Stimulated activated CD4-positive, alpha-beta T cell treated with anti-CD3 and anti-CD28 coated beads, Interleukin-2, amount 100 ng/mL, for 4 hours (primary cell): ENCODE results near the gene SCFD1.
A peak's percentile ranks its signal among the peaks of the same experiment; 100 is the strongest.
"Not testable (repeated sequence)": the region's sequence is repeated elsewhere in the genome, so short reads cannot be mapped to it uniquely, and the experiment has no call there.

Experiments
- DNase-seq: peaks from one replicate; pipeline ENCODE4 v3.0.0-alpha.2; 2020; ENCODE audit warnings: low read depth

The SCFD1 gene

GRCh38 chr14:30680036-30680435, 57.9 kb downstream of the SCFD1 start:
- DNase-seq: no peak

DNA sequence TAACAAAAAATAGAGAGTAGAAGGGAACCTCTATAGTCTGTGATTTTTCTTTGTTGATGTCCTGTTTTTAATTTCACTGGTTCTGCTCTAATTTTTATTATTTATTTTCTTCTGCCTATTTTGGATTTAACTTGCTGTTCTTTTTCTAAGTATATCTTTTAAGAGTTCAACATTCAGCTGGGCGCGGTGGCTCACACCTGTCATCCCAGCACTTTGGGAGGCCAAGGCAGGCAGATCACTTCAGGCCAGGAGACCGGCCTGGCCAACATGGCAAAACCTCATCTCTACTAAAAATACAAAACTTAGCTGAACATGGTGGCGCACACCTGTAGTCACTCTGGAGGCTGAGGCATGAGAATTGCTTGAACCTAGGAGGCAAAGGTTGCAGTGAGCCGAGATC, 58.7 kb downstream of the SCFD1 start:
- not testable (repeated sequence) for DNase-seq

- no peak for DNase-seq
Measured at GRCh38 chr14:30681752-30682355, 59.7 kb downstream of the SCFD1 start.

GRCh38 chr14:30690487-30691355, 68.6 kb downstream of the SCFD1 start:
- DNase-seq: peak; percentile 2

DNA sequence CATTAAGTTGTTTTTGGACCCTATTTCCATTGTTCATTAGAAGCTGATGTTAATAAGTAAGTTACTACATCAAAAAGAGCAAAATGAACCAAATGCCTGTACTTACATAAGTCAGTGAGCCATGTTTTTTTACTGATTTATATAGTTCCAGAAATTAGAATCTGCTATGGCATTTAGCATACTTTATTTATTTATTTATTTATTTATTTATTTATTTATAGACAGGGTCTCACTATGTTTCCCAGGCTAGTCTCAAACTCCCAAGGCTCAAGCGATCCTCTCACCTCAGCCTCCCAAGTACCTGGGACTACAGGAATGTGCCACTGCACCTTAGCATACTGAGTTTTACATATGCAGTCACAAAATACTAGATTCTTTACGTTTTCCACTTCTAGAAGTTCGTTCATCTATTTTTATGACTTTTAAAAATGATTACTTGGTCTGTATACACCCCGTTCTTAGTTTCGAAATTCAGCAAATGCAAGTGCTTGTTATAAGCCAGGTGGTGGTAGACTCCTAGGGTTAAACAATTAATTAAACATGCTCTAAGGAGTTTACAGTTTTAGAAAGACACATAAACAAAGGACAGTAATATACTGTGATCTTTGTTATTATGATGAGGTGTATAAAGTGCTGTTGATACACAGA, 69.8 kb downstream of the SCFD1 start:
- no peak for DNase-seq

- no peak for DNase-seq
Measured at GRCh38 chr14:30692669-30693068, 70.5 kb downstream of the SCFD1 start.

DNA sequence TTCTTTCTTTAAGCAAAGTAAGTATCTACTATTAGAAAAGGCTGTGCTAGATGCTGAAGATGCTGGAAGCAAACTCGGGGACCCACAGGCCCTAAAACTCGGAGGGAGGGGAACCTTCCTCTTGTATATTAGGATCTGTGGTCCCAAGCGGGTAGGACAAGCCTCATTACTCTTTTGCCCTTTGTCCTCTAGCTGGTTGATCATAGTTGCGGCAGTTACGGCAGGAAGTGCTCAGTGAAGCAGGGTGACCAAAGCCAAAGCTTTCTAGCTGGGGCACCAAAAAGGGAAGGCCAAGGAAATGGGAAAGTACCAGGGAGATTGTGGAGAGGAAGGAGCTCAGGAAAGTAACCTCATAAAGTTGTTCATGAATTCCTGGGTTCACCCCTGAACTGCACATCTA, 76.3 kb downstream of the SCFD1 start:
- DNase-seq: no peak

DNA sequence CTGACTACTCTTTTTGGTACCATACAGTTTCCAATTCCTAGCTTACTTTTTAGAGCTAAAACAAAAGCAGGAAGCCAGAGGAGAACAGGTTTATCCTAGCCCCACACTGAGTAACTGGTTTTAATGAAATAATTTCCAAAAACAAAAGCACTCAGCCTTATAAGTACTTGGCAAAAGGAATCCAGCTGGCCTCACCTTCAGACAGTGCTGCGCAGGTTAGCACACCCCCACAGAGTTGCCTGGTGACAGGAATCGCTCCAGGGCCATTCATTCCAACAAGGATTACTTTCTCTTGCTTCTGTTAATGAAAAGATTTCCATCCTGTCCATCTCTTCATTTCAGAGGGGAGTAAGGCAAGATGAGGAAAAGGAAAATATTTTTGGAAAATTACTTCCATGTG, 84.6 kb downstream of the SCFD1 start:
- no peak for DNase-seq

GRCh38 chr14:30708157-30708556, 86.0 kb downstream of the SCFD1 start:
- no peak for DNase-seq

- DNase-seq: no peak
Measured at GRCh38 chr14:30709201-30709600, 87.1 kb downstream of the SCFD1 start.

- DNase-seq: no peak
Measured at GRCh38 chr14:30710876-30711275, 88.8 kb downstream of the SCFD1 start.

DNA sequence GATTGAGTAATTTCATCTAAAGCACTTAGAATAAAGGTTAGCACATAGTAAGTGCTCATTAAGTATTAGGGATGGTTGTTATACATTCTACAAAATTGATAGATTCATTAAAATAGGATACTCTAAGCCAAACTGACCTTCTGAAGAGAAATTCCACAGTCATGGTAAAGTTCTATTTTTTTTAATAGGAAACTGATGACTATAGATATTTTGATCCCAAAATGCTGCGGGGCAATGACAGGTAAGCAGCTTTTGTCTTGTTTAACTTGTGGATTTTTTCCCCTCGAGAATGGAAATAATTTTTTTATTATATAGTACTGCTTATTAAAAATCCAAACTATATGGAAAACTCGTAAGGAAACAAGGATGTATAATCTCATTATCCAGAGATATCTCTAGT, 97.0 kb downstream of the SCFD1 start:
- DNase-seq: no peak

DNA sequence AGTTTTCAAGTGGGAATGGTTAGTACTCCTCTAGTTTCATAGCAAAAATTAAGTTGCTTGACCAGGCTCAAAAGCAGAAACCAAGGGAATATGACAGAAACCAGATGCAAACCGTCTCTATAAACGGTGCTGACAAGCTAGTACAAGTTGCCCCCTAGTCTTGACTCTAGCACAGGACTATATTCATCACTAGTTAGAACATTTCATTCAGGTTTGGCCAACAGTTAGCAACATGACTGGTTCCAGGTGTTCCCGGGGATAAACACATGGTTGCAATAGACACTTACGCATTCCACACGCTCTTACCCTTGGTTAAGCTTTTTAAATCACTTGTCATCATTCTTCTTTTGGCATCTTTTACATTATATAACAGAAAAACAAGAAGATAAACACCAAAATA, 103.6 kb downstream of the SCFD1 start:
- DNase-seq: no peak

DNA sequence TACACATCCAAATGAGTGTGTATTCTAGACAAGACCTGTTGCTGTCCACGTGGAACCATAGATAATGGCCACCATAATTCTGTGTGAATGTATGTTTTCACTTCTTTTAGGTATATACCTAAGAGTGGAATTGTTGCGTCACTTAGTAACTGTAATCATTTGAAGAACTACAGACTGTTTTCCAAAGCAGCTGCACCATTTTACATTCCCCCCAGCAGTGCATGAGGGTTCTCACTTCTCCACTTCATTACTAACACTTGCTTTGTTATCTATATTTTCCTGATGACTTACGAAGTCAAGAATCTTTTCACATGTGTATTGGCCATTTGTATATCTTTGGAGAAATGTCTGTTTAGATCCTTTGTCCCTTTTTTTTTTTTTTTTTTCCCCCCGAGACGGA, 106.4 kb downstream of the SCFD1 start:
- no peak for DNase-seq

DNA sequence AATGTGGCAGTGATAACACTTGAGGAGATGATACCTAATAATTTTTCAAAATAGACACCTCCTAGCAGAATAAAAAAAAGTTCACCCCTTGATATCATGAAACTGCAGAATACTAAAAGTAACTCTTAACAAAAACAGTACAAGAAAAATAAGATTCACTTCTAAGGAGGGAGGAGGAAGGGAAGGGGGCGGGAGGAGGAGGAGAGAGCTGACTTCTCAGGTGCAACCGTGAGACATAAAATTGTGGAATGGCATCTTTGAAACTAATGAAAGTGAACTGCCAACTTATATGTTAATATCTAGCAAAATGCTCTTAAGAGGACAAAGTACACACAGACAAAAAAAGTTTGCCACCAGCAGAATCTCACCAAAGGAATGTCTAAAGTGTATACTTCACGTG, 115.8 kb downstream of the SCFD1 start:
- DNase-seq: no peak

DNA sequence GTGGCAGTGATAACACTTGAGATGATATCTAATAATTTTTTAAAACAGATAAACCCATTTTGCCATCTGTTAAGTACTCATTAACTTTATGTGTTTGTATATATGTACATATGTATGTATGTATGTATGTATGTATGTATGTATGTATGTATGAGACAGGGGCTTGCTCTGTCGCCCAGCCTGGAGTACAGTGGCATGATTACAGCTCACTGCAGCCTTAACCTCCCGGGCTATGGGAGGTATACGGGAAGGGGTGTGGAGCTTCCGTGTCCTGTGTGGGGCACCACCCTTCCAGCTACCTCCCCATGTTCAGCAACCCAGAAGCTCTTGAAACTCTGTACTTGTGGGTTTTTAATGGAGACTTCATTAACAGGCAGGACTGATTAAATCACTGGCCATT, 116.9 kb downstream of the SCFD1 start:
- DNase-seq: no peak

DNA sequence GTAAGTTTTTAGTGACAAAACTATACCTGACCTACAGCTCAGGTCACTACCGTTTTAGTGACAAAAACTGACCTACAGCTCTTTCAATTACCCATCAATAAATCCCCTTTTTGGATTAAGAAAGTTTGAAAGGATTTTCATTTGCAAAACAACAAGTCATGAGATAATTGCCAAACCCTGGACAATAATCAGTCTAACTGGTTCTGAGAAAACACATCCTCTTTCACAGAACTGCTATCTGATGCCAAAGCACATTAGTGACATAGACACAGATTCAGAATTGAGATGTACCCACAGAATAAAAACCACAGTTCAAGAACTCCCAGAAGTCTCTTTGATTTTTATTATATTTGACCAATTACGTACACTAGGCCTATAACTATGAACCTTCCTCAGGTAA, 126.2 kb downstream of the SCFD1 start:
- no peak for DNase-seq

- DNase-seq: no peak
Measured at GRCh38 chr14:30751646-30752416, 129.7 kb downstream of the SCFD1 start.

DNA sequence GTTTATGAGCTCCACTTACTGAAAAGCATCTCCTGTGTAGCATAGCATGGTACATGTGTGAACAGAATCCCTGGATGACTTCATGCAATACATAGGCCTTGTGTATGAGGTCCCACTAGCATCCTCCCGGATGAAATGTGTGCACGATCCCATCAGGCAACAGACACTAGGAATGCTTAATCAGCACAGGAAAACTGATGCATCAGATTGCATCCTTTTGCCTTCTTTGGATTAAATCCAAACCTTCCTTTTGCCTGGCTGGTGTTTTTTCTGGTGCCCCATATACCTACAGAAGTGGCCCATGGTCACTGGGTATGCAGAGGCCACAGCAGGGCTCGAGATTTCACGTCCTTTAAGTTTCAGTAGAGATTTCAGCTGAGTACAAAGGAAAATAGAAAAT, 131.3 kb downstream of the SCFD1 start:
- DNase-seq: no peak

- DNase-seq: no peak
Measured at GRCh38 chr14:30754778-30755177, 132.7 kb downstream of the SCFD1 start.

DNA sequence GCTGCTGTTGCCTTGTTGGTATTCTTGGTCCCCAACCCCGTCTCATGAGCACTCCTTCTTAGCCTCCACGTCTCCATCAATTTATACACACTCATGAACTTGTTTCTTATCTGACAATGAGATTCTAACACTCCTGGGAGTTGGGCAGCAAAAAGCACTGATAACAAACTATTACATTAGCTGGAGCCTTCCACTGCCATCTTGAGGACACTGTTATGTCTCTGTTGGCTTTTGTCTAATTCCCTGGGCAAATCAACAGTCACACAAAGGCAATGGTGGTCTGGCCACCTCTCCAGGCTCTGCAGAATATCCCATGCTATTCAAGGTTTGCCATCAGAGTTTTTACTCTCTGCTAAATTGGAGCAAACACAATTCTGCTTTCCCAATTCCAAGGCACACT, 134.5 kb downstream of the SCFD1 start:
- DNase-seq: no peak

GRCh38 chr14:30757082-30757481, 135.0 kb downstream of the SCFD1 start:
- no peak for DNase-seq
